Uterus (tissue), 4 donors: Measurements from ENCODE around the gene MMP1. TPM values are rescaled to one million over a fixed set of nuclear protein-coding genes. Genes with fewer than 3 reads are reported as not detected.

ENCODE experiments used
- DNase-seq, 2 donors: peaks; one replicate each; pipeline ENCODE4 v3.0.0-alpha.2; 2019 to 2020
- H3K27ac ChIP-seq, 2 donors: fragments of 200-600 bp; sonication (generic); 1 replicate in 1 of 2; 2 replicates in 1 of 2; pipeline ENCODE4 v1.5.1; 2016 to 2018
- H3K27me3 ChIP-seq, 2 donors: fragments of 200-600 bp; sonication (generic); one replicate each; pipeline ENCODE4 v1.5.1; 2018 to 2019; ENCODE audit warnings: control low read depth in 1 of 2
- H3K36me3 ChIP-seq, 2 donors: fragments of 200-600 bp; sonication (generic); one replicate each; pipeline ENCODE4 v1.5.1; 2019; ENCODE audit warnings: control low read depth in 1 of 2
- H3K4me1 ChIP-seq, 2 donors: fragments of 200-600 bp; sonication (generic); one replicate each; pipeline ENCODE4 v1.5.1; 2018 to 2019; ENCODE audit warnings: control low read depth in 1 of 2
- H3K4me3 ChIP-seq, 2 donors: fragments of 200-600 bp; sonication (generic); 1 replicate in 1 of 2; 2 replicates in 1 of 2; pipeline ENCODE4 v1.5.1; 2018 to 2019; ENCODE audit warnings: mild to moderate bottlenecking in 1 of 2
- H3K9me3 ChIP-seq, 2 donors: fragments of 200-600 bp; sonication (generic); one replicate each; pipeline ENCODE4 v1.5.1; 2019; ENCODE audit warnings: control low read depth in 1 of 2
- POLR2A ChIP-seq, 2 donors: fragments of 450-650 bp; IDR thresholded peaks; one replicate each; pipeline ENCODE4 v1.6.1; 2016; ENCODE audit warnings: antibody characterized with exemption in 2 of 2, mild to moderate bottlenecking in 1 of 2, moderate library complexity in 1 of 2
- intact Hi-C: fragments of 100-400 bp; cut with DNase I; formaldehyde crosslinking; loops from one replicate; pipeline ENCODE4 v1.15.1; 2023; ENCODE audit warnings: low total_unique reads
- total RNA-seq, 4 donors: library from RNA; depleted of rRNA in 3 of 4; stranded (reverse); fragments of >200 nt in 3 of 4; gene quantifications; one replicate each; pipeline versions ENCODE4 v1.1.0 to v1.2.4, GENCODE V29; 2014 to 2023
- TF ChIP-seq, protein P1 (sequence below), 4 experiments: fragments of 200-600 bp in 2 of 4; fragments of 450-650 bp in 2 of 4; sonication (generic) in 2 of 4; IDR thresholded peaks; one replicate each; pipeline ENCODE4 v1.5.1; 2016 to 2019; ENCODE audit warnings: antibody characterized with exemption in 4 of 4, mild to moderate bottlenecking in 2 of 4, moderate library complexity in 1 of 4
- donor health status: DM: yes; HTN: yes; CAD: no.

MMP1 gene
- total RNA-seq, 4 donors from 2014 or later: 0.41 TPM; not detected in 3

DNA sequence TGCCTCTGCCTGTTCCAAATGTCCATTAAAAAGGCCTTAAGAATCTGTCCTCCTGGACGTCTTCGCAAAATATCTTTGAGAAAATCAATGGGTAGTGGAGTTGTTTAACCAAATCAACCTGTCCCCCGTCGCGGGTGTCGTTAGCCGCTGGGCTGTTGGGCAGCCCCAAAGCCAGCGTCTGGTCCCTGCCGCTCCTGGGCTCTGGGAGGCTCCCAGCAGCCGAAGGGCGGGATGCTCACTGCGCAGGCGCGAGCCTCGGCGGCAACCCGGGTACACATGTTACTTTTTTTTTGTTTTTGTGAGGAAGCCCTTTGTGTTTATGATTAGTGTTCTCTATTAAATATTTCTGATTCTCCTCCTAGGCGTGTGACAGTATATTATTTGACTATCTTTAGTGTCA lies 30.2 kb downstream of the MMP1 start:
- Histone ChIP-seq H3K9me3 (no peaks in the 10 kb centered on the region), H3K36me3 (no peaks in the 10 kb centered on the region), H3K27me3 (no peaks in the 10 kb centered on the region), H3K4me1 (no peaks in the 10 kb centered on the region), H3K4me3 (no peak overlapping the region), H3K27ac (no peak overlapping the region)
- DNase-seq: no peak
- intact Hi-C loops: no loop called here
- TF ChIP-seq, protein P1, sequence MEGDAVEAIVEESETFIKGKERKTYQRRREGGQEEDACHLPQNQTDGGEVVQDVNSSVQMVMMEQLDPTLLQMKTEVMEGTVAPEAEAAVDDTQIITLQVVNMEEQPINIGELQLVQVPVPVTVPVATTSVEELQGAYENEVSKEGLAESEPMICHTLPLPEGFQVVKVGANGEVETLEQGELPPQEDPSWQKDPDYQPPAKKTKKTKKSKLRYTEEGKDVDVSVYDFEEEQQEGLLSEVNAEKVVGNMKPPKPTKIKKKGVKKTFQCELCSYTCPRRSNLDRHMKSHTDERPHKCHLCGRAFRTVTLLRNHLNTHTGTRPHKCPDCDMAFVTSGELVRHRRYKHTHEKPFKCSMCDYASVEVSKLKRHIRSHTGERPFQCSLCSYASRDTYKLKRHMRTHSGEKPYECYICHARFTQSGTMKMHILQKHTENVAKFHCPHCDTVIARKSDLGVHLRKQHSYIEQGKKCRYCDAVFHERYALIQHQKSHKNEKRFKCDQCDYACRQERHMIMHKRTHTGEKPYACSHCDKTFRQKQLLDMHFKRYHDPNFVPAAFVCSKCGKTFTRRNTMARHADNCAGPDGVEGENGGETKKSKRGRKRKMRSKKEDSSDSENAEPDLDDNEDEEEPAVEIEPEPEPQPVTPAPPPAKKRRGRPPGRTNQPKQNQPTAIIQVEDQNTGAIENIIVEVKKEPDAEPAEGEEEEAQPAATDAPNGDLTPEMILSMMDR (IDR thresholded peaks at IDR 0.05): no peak
- TF ChIP-seq POLR2A (IDR thresholded peaks at IDR 0.05): no peak

GRCh38 chr11:102763440-102763839 lies 34.5 kb downstream of the MMP1 start:
- Histone ChIP-seq H3K27ac (no peak overlapping the region), H3K4me3 (no peak overlapping the region), H3K36me3 (no peaks in the 10 kb centered on the region), H3K9me3 (no peaks in the 10 kb centered on the region), H3K4me1 (no peaks in the 10 kb centered on the region), H3K27me3 (no peaks in the 10 kb centered on the region)
- no peak for TF ChIP-seq POLR2A (IDR thresholded peaks at IDR 0.05)
- TF ChIP-seq, protein P1 (IDR thresholded peaks at IDR 0.05): no peak
- no peak for DNase-seq
- intact Hi-C loops: no loop called here

- TF ChIP-seq, protein P1 (IDR thresholded peaks at IDR 0.05): no peak
- TF ChIP-seq POLR2A (IDR thresholded peaks at IDR 0.05): no peak
- Histone ChIP-seq H3K27me3 (no peaks in the 10 kb centered on the region), H3K27ac (no peak overlapping the region), H3K9me3 (no peaks in the 10 kb centered on the region), H3K36me3 (no peaks in the 10 kb centered on the region), H3K4me3 (no peak overlapping the region), H3K4me1 (no peaks in the 10 kb centered on the region)
- intact Hi-C loops: no loop called here
- no peak for DNase-seq
Measured at GRCh38 chr11:102762361-102762767, 35.6 kb downstream of the MMP1 start.

DNA sequence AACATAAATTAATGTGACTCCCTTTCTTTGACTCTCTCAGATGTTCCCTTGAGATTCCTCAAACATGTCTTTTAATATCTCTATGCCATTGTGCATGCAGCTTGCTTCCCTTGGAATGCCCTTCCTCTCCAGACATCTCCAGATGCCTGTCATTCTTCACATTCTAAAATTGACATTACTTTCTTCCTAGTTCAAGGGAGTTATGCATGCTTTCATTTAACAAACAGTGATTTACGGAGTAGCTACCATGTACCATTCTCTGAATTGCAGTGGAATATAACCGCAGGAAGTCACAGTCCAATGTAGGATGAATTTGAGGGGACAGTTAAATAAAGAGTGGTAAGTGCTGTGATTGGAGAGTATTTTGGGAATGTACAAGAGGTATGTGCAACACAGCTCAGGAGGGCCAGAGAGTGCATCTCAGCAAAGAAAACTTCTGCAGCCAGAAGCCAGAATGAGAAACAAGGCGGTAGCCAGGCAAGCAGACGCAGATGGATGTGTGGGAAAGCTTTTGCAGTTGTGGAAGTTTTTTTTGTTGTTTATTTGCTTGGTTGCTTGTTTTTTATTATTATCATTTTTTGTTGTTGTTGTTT lies 36.2 kb downstream of the MMP1 start:
- DNase-seq: no peak
- no peaks in the 10 kb centered on the region for H3K36me3 ChIP-seq
- no peaks in the 10 kb centered on the region for H3K4me1 ChIP-seq
- intact Hi-C loops: no loop called here
- TF ChIP-seq POLR2A (IDR thresholded peaks at IDR 0.05): no peak
- no peak overlapping the region for H3K4me3 ChIP-seq
- H3K9me3 ChIP-seq: no peaks in the 10 kb centered on the region
- H3K27me3 ChIP-seq: no peaks in the 10 kb centered on the region
- H3K27ac ChIP-seq: no peak overlapping the region

- Histone ChIP-seq H3K27me3 (no peaks in the 10 kb centered on the region), H3K9me3 (no peaks in the 10 kb centered on the region), H3K4me1 (no peaks in the 10 kb centered on the region), H3K27ac (no peak overlapping the region), H3K36me3 (no peaks in the 10 kb centered on the region), H3K4me3 (no peak overlapping the region)
- TF ChIP-seq POLR2A (IDR thresholded peaks at IDR 0.05): no peak
- TF ChIP-seq, protein P1 (IDR thresholded peaks at IDR 0.05): no peak
- intact Hi-C loops: no loop called here
- no peak for DNase-seq
Measured at GRCh38 chr11:102760344-102761035, 37.5 kb downstream of the MMP1 start.
